GM20000 (cell line): ENCODE measurements around the gene HMGB4.

ENCODE experiments used
- DNase-seq: peaks from one replicate; pipeline ENCODE4 v3.0.0; 2012; ENCODE audit warnings: low spot score
- CTCF ChIP-seq: IDR thresholded peaks from 2 replicates; pipeline ENCODE4 v1.5.1; 2012; ENCODE audit warnings: mild to moderate bottlenecking, control low read depth; ENCODE audit errors: extremely low read depth, missing control alignments

HMGB4 gene

GRCh38 chr1:33844166-33844565 lies 19.7 kb upstream of the HMGB4 start:
- DNase-seq: no peak
- no peak for TF ChIP-seq CTCF

GRCh38 chr1:33846861-33847260 lies 17.0 kb upstream of the HMGB4 start:
- TF ChIP-seq CTCF: no peak
- DNase-seq: no peak

GRCh38 chr1:33848205-33848937 lies 15.5 kb upstream of the HMGB4 start:
- no peak for DNase-seq

GRCh38 chr1:33849211-33849610 lies 14.7 kb upstream of the HMGB4 start:
- no peak for DNase-seq
- TF ChIP-seq CTCF: no peak

More at GRCh38 chr1:33848205-33848937, 15.5 kb upstream of the HMGB4 start:
- no peak for TF ChIP-seq CTCF

GRCh38 chr1:33850481-33850880 lies 13.4 kb upstream of the HMGB4 start:
- TF ChIP-seq CTCF: no peak
- DNase-seq: no peak

GRCh38 chr1:33852711-33853110 lies 11.2 kb upstream of the HMGB4 start:
- TF ChIP-seq CTCF: no peak
- DNase-seq: no peak

GRCh38 chr1:33853431-33853830 lies 10.4 kb upstream of the HMGB4 start:
- no peak for TF ChIP-seq CTCF
- no peak for DNase-seq
